ENCODE data around the gene RAC3.

DNA sequence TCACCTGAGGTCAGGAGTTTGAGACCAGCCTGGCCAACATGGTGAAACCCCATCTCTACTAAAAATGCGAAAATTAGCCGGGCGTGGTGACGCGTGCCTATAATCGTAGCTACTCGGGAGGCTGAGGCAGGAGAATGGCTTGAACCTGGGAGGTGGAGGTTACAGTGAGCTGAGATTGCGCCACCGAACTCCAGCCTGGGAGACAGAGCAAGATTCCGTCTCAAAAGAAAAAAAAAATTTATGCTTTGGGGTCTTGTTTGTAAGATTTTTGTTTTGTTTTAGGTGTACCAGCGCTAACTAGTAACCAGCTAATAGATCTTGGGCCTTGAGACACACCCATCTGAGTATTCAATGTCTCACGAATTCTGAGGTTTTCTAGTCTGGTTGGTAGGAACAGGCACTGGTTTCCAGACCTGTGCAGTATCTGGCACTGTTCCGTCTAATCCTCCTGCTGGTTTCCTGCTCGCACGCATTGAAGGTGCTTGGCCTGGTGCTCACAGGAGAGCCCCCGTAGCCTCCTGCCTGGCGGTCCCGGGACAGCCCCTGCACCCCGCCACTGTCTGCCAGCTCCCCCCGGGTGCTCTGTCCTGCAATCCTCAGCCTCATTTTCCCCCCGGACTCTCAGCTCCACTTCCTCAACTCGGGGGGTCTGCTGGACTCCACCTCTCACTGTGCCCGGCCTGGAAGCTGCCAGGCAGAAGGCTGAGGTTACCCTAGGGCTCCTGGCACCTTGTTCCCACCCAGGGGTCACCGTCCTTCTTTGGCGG lies 44.7 kb downstream of the RAC3 start:
- TF ChIP-seq GABPA (tag; conservative IDR thresholded peaks at IDR 0.05; ENCODE audit: low read depth) (no peak), RFX5 (IDR thresholded peaks at IDR 0.05; ENCODE audit: low read depth, low read length) (no peak), CBX8 (IDR thresholded peaks at IDR 0.05; ENCODE audit: borderline replicate concordance, extremely low read depth, low read depth, low read length, poor library complexity, severe bottlenecking) (no peak), PTBP1 (IDR thresholded peaks at IDR 0.05; ENCODE audit: low read depth, low read length) (no peak), NCOR1 (IDR thresholded peaks at IDR 0.05) (no peak)
- TF ChIP-seq, protein P1, sequence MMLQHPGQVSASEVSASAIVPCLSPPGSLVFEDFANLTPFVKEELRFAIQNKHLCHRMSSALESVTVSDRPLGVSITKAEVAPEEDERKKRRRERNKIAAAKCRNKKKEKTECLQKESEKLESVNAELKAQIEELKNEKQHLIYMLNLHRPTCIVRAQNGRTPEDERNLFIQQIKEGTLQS (IDR thresholded peaks at IDR 0.05), result no peak
- TF ChIP-seq, protein P1 (CRISPR knock-in tag; conservative IDR thresholded peaks at IDR 0.05), result no peak
- TF ChIP-seq, protein P2, sequence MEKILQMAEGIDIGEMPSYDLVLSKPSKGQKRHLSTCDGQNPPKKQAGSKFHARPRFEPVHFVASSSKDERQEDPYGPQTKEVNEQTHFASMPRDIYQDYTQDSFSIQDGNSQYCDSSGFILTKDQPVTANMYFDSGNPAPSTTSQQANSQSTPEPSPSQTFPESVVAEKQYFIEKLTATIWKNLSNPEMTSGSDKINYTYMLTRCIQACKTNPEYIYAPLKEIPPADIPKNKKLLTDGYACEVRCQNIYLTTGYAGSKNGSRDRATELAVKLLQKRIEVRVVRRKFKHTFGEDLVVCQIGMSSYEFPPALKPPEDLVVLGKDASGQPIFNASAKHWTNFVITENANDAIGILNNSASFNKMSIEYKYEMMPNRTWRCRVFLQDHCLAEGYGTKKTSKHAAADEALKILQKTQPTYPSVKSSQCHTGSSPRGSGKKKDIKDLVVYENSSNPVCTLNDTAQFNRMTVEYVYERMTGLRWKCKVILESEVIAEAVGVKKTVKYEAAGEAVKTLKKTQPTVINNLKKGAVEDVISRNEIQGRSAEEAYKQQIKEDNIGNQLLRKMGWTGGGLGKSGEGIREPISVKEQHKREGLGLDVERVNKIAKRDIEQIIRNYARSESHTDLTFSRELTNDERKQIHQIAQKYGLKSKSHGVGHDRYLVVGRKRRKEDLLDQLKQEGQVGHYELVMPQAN (IDR thresholded peaks at IDR 0.05; ENCODE audit: borderline replicate concordance), result no peak
- TF ChIP-seq, protein P3, sequence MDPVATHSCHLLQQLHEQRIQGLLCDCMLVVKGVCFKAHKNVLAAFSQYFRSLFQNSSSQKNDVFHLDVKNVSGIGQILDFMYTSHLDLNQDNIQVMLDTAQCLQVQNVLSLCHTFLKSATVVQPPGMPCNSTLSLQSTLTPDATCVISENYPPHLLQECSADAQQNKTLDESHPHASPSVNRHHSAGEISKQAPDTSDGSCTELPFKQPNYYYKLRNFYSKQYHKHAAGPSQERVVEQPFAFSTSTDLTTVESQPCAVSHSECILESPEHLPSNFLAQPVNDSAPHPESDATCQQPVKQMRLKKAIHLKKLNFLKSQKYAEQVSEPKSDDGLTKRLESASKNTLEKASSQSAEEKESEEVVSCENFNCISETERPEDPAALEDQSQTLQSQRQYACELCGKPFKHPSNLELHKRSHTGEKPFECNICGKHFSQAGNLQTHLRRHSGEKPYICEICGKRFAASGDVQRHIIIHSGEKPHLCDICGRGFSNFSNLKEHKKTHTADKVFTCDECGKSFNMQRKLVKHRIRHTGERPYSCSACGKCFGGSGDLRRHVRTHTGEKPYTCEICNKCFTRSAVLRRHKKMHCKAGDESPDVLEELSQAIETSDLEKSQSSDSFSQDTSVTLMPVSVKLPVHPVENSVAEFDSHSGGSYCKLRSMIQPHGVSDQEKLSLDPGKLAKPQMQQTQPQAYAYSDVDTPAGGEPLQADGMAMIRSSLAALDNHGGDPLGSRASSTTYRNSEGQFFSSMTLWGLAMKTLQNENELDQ (CRISPR knock-in tag; IDR thresholded peaks at IDR 0.05; ENCODE audit: borderline replicate concordance), result no peak

All from K562 (cell line).